Eye (tissue), 1 donor: ENCODE measurements around the gene GON7.
"Not testable (repeated sequence)": the region's sequence is repeated elsewhere in the genome, so short reads cannot be mapped to it uniquely, and the experiment has no call there.

Experiments used
- DNase-seq: peaks from one replicate; pipeline ENCODE4 v3.0.0-alpha.2; 2015

GON7 gene

GRCh38 chr14:93199031-93199430 is 7.8 kb downstream of the GON7 start:
- no peak for DNase-seq

- no peak for DNase-seq
Observed at GRCh38 chr14:93195316-93195999, 11.4 kb downstream of the GON7 start.

GRCh38 chr14:93186956-93187355 is 19.9 kb downstream of the GON7 start:
- no peak for DNase-seq

GRCh38 chr14:93186466-93186865 is 20.4 kb downstream of the GON7 start:
- DNase-seq: no peak

- peak; percentile 68 for DNase-seq
Observed at GRCh38 chr14:93185349-93185720, 21.5 kb downstream of the GON7 start.

GRCh38 chr14:93184391-93185348 is 22.2 kb downstream of the GON7 start, which contains the start of the genes LYSET and MOAP1:
TSS of gene LYSET (plus strand) at chr14:93185317. CDS start at chr14:93185406, 89 bp downstream.
TSS of gene MOAP1 (minus strand) at chr14:93184897. CDS start at chr14:93184242, 655 bp downstream.
- peak; percentile 95 for DNase-seq

- DNase-seq: no peak
Observed at GRCh38 chr14:93183596-93184317, 23.1 kb downstream of the GON7 start.

- DNase-seq: no peak
Observed at GRCh38 chr14:93175492-93175891, 31.4 kb downstream of the GON7 start.

GRCh38 chr14:93174731-93175130 is 32.1 kb downstream of the GON7 start:
- not testable (repeated sequence) for DNase-seq

GRCh38 chr14:93173943-93174395 is 32.9 kb downstream of the GON7 start:
- DNase-seq: peak; percentile 26

- DNase-seq: no peak
Observed at GRCh38 chr14:93171376-93171775, 35.5 kb downstream of the GON7 start.

GRCh38 chr14:93170141-93170540 is 36.7 kb downstream of the GON7 start:
- DNase-seq: not testable (repeated sequence)

- DNase-seq: not testable (repeated sequence)
Observed at GRCh38 chr14:93169619-93170018, 37.2 kb downstream of the GON7 start.

GRCh38 chr14:93168610-93169009 is 38.3 kb downstream of the GON7 start:
- not testable (repeated sequence) for DNase-seq

- not testable (repeated sequence) for DNase-seq
Observed at GRCh38 chr14:93165271-93166265, 41.3 kb downstream of the GON7 start.

- no peak for DNase-seq
Observed at GRCh38 chr14:93163564-93163963, 43.3 kb downstream of the GON7 start.

GRCh38 chr14:93161411-93161940 is 45.4 kb downstream of the GON7 start:
- no peak for DNase-seq

- DNase-seq: no peak
Observed at GRCh38 chr14:93160353-93160801, 46.5 kb downstream of the GON7 start.

- DNase-seq: not testable (repeated sequence)
Observed at GRCh38 chr14:93159625-93160352, 47.1 kb downstream of the GON7 start.

GRCh38 chr14:93158349-93158748 is 48.5 kb downstream of the GON7 start:
- peak; percentile 10 for DNase-seq
